Hematopoietic multipotent progenitor cell treated with erythropoietin and hydrocortisone succinate and interleukin-3 and kit ligand, for 4 days (in vitro differentiated cells): ENCODE measurements around the gene OBSCN.

ENCODE experiments used
- DNase-seq: peaks from one replicate; pipeline ENCODE4 v3.0.0-alpha.2; 2015

The OBSCN gene

GRCh38 chr1:228291906-228292608 is 84.2 kb downstream of the OBSCN start:
- DNase-seq, result no peak

GRCh38 chr1:228292609-228292911 is 84.7 kb downstream of the OBSCN start:
- DNase-seq, result no peak

- no peak for DNase-seq
These were observed 85.5 kb downstream of the OBSCN start for GRCh38 chr1:228293393-228293792.

GRCh38 chr1:228293816-228294500 is 86.1 kb downstream of the OBSCN start:
- no peak for DNase-seq

GRCh38 chr1:228294717-228295116 is 86.9 kb downstream of the OBSCN start:
- no peak for DNase-seq

GRCh38 chr1:228295201-228295600 is 87.4 kb downstream of the OBSCN start:
- DNase-seq, result no peak

GRCh38 chr1:228295981-228296380 is 88.1 kb downstream of the OBSCN start:
- no peak for DNase-seq

- DNase-seq, result no peak
These were observed 89.4 kb downstream of the OBSCN start for GRCh38 chr1:228297242-228297641.

GRCh38 chr1:228297822-228298221 is 90.0 kb downstream of the OBSCN start:
- no peak for DNase-seq

- no peak for DNase-seq
These were observed 90.6 kb downstream of the OBSCN start for GRCh38 chr1:228298471-228298870.

- DNase-seq, result no peak
These were observed 91.4 kb downstream of the OBSCN start for GRCh38 chr1:228299211-228299610.

GRCh38 chr1:228299901-228300300 is 92.1 kb downstream of the OBSCN start:
- no peak for DNase-seq

- no peak for DNase-seq
These were observed 94.2 kb downstream of the OBSCN start for GRCh38 chr1:228302086-228302485.

- DNase-seq, result no peak
These were observed 95.8 kb downstream of the OBSCN start for GRCh38 chr1:228303596-228303995.

GRCh38 chr1:228304225-228304624 is 96.4 kb downstream of the OBSCN start:
- no peak for DNase-seq

- DNase-seq, result no peak
These were observed 97.0 kb downstream of the OBSCN start for GRCh38 chr1:228304766-228305395.

- DNase-seq, result no peak
These were observed 97.9 kb downstream of the OBSCN start for GRCh38 chr1:228305721-228306152.

GRCh38 chr1:228306275-228307217 is 98.7 kb downstream of the OBSCN start:
- no peak for DNase-seq

GRCh38 chr1:228307218-228308023 is 99.6 kb downstream of the OBSCN start:
- DNase-seq, result no peak

- DNase-seq, result no peak
These were observed 100.3 kb downstream of the OBSCN start for GRCh38 chr1:228308085-228308601.

- no peak for DNase-seq
These were observed 100.9 kb downstream of the OBSCN start for GRCh38 chr1:228308628-228309325.
